HG02623 (cell line): ENCODE measurements around the gene PIM1.

Source experiments
- ATAC-seq: cut with Tn5 transposase; IDR thresholded peaks from one replicate; pipeline ENCODE4 v1.9.1; 2021; ENCODE audit warnings: moderate library complexity; ENCODE audit not compliant: unreplicated experiment

The PIM1 gene

GRCh38 chr6:37137201-37138090 lies 32.5 kb upstream of the PIM1 start:
- ATAC-seq = no peak

GRCh38 chr6:37138856-37139229 lies 31.1 kb upstream of the PIM1 start:
- no peak for ATAC-seq

- no peak for ATAC-seq
Measured at GRCh38 chr6:37139230-37139962, 30.6 kb upstream of the PIM1 start.

GRCh38 chr6:37140145-37140544 lies 29.8 kb upstream of the PIM1 start:
- ATAC-seq = no peak

- no peak for ATAC-seq
Measured at GRCh38 chr6:37141281-37142049, 28.5 kb upstream of the PIM1 start.

GRCh38 chr6:37142050-37142614 lies 27.8 kb upstream of the PIM1 start:
- ATAC-seq = no peak

GRCh38 chr6:37143585-37143984 lies 26.4 kb upstream of the PIM1 start:
- no peak for ATAC-seq

- no peak for ATAC-seq
Measured at GRCh38 chr6:37145443-37145842, 24.5 kb upstream of the PIM1 start.

- ATAC-seq = no peak
Measured at GRCh38 chr6:37146735-37147157, 23.2 kb upstream of the PIM1 start.

GRCh38 chr6:37149745-37150144 lies 20.2 kb upstream of the PIM1 start:
- no peak for ATAC-seq

GRCh38 chr6:37150314-37150713 lies 19.6 kb upstream of the PIM1 start:
- ATAC-seq = no peak

- ATAC-seq = peak; percentile 89
Measured at GRCh38 chr6:37155394-37156312, 14.3 kb upstream of the PIM1 start.

- ATAC-seq = no peak
Measured at GRCh38 chr6:37158508-37158907, 11.4 kb upstream of the PIM1 start.

- ATAC-seq = no peak
Measured at GRCh38 chr6:37160922-37161778, 8.8 kb upstream of the PIM1 start.

GRCh38 chr6:37162740-37163139 lies 7.2 kb upstream of the PIM1 start:
- ATAC-seq = no peak

GRCh38 chr6:37168163-37168758 lies 1.7 kb upstream of the PIM1 start:
- ATAC-seq = no peak

- no peak for ATAC-seq
Measured at GRCh38 chr6:37168811-37169495, 999 bp upstream of the PIM1 start.
